NCI-H2196 (cell line): ENCODE results near the gene MS4A15.
A peak's percentile ranks its signal among the peaks of the same experiment; 100 is the strongest.
"Not testable (repeated sequence)": the region's sequence is repeated elsewhere in the genome, so short reads cannot be mapped to it uniquely, and the experiment has no call there.

Experiments
- DNase-seq: peaks from one replicate; lab custom pipeline; 2025; ENCODE audit not compliant: unreplicated experiment; lab: John Stamatoyannopoulos, UW

MS4A15 gene

GRCh38 chr11:60756307-60757032 is at the start of gene MS4A15:
MS4A15 (plus strand) TSS chr11:60756867; CDS start chr11:60763734, 6,867 bp downstream.
- DNase-seq, result peak; percentile 5

GRCh38 chr11:60706931-60707330 is 49.7 kb upstream of the MS4A15 start:
- DNase-seq, result no peak

- no peak for DNase-seq
Measured at GRCh38 chr11:60710482-60710881, 46.2 kb upstream of the MS4A15 start.

- DNase-seq, result no peak
Measured at GRCh38 chr11:60711276-60711675, 45.4 kb upstream of the MS4A15 start.

- DNase-seq, result not testable (repeated sequence)
Measured at GRCh38 chr11:60713423-60713822, 43.2 kb upstream of the MS4A15 start.

- DNase-seq, result no peak
Measured at GRCh38 chr11:60717956-60718355, 38.7 kb upstream of the MS4A15 start.

- no peak for DNase-seq
Measured at GRCh38 chr11:60718524-60719316, 37.9 kb upstream of the MS4A15 start.

- DNase-seq, result no peak
Measured at GRCh38 chr11:60719391-60719790, 37.3 kb upstream of the MS4A15 start.

GRCh38 chr11:60720460-60720859 is 36.2 kb upstream of the MS4A15 start:
- DNase-seq, result no peak

GRCh38 chr11:60724420-60724819 is 32.2 kb upstream of the MS4A15 start, which contains the start of gene MS4A18:
MS4A18 (plus strand) TSS chr11:60724720.
- no peak for DNase-seq

GRCh38 chr11:60725592-60725991 is 31.1 kb upstream of the MS4A15 start:
- no peak for DNase-seq

GRCh38 chr11:60731586-60731985 is 25.1 kb upstream of the MS4A15 start:
- no peak for DNase-seq

GRCh38 chr11:60734279-60734678 is 22.4 kb upstream of the MS4A15 start:
- DNase-seq, result no peak

GRCh38 chr11:60739114-60739513 is 17.6 kb upstream of the MS4A15 start:
- no peak for DNase-seq

- no peak for DNase-seq
Measured at GRCh38 chr11:60740573-60740972, 16.1 kb upstream of the MS4A15 start.

GRCh38 chr11:60741421-60741820 is 15.2 kb upstream of the MS4A15 start:
- DNase-seq, result no peak

- no peak for DNase-seq
Measured at GRCh38 chr11:60743058-60743457, 13.6 kb upstream of the MS4A15 start.

- DNase-seq, result no peak
Measured at GRCh38 chr11:60744114-60744513, 12.6 kb upstream of the MS4A15 start.

- no peak for DNase-seq
Measured at GRCh38 chr11:60747359-60747873, 9.3 kb upstream of the MS4A15 start.

GRCh38 chr11:60748225-60748624 is 8.4 kb upstream of the MS4A15 start:
- DNase-seq, result no peak

GRCh38 chr11:60748821-60749220 is 7.8 kb upstream of the MS4A15 start:
- no peak for DNase-seq

- no peak for DNase-seq
Measured at GRCh38 chr11:60750911-60751310, 5.8 kb upstream of the MS4A15 start.
